NCI-H2107 treated with DMSO at 0.1 percent for 48 hours (cell line): ENCODE measurements around the gene DSCAML1.
A peak's percentile ranks its signal among the peaks of the same experiment; 100 is the strongest.

Experiments
- DNase-seq: peaks from one replicate; lab custom pipeline; 2025; ENCODE audit not compliant: unreplicated experiment; lab: John Stamatoyannopoulos, UW

The DSCAML1 gene

DNA sequence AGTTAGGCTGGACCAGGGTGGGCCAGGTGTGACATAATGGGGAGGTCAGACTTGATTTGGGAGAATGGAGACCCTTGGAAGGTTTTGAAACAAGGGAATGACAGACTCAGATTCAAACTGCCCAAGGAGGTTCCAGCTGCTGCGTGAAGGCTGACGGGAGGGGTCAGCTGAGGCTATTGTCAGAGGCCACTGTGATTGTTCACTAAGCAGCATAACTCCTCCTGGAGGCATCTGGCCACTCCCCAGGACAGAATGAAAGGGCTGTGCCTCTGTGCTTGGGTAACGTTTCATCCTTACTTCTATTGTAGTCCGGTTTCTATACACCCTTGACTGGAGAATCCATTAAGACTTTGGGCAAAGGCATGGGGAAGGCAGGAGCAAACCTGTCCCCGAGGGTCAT lies 126.6 kb downstream of the DSCAML1 start:
- no peak for DNase-seq

DNA sequence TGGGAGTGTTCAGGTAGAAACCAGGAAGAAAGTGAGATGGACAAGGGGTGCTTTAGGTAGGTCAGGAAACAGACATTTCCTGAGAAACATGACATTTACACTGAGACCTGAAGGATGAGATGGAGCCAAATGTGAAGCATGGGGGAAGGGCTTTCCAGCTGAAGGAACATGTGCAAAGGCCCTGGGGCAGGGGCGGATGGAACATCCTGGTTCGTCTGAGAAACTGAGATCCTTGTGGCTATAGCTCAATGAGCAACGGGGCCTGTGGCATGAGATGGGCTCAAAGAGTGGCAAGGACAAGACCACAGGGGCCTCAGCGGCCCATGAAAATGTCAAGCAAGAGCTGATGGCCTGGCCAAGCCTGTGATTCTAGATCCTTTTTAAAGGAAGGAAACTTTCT lies 127.4 kb downstream of the DSCAML1 start:
- DNase-seq = no peak

DNA sequence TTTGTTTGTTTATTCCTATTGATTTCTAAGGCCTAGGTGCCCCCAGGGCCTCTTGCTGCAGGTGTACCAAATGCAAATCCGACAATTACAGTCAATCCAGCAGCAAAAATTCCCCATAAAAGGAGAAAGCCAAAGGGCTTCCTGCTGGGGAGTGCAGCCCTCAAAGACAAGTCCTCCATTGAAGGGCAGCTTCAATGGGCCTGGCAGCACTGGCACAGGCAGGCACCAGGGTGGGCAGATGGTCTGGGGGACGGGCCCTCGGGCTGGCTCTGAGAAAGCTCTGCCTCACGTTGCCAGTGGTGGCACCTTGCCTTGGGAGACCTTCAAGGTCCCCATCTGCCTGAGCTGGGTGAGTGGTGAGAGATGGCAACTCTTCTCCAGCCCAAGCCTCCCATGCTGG lies 128.0 kb downstream of the DSCAML1 start:
- peak; percentile 77 for DNase-seq

DNA sequence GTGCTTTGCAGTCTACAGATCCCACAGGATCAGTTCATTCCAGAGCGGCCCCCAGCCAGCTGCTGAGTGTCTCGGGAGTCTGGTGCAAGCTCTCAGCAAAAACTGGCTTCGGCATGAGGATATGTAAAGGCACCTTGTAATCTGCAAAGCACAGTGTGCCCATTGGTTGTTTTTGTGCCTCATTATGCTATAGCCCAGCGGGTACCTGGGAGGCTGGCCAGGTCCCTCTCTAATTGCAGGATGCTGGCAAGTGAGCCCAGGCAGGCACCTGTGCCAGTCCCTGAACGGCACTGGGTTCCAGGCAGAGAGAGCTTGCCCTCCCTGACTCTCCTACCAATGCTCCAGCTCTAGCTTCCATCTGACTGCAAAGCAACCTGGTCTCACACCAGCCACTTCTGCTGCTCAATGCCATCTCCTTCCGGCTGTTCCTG lies 128.7 kb downstream of the DSCAML1 start:
- DNase-seq = peak; percentile 80

DNA sequence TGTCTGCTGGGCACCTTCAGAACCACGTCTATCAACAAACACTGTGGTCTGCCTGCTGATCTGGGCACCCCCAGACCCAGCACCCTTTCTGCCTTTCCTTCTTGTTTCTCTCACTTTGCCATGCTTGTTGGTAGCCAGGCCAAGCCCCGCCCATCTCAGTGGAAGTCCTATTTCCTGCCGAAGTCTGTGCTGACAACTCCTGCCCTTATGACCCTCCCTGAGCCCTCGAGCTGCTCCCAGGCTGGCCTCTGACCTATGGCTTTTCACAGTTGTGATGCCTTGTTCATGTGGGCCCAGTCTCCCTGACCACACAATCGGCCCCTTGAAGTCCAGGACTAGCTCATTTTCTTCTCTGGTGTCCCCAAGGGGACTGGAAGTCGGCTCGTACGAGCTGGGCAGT lies 132.1 kb downstream of the DSCAML1 start:
- DNase-seq = no peak

DNA sequence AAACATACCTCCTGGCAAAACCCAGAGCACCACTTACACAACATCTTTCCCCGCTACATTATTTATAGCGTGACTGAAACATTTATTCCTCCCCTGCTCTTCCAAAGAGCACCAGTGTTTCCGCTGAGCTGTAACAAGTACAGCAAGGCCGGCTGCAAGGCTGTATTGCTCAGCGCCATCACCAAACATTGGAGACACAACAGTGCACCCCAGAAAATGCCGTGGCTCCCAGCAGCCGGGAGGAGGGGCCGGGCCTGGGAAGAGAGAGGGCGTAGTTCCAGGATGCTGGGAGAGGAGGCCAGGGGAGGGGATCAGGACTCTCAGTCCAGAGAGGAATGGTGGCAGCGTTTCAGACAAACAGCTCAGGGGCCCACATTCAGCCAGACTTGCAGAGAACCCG lies 133.2 kb downstream of the DSCAML1 start:
- DNase-seq = no peak

DNA sequence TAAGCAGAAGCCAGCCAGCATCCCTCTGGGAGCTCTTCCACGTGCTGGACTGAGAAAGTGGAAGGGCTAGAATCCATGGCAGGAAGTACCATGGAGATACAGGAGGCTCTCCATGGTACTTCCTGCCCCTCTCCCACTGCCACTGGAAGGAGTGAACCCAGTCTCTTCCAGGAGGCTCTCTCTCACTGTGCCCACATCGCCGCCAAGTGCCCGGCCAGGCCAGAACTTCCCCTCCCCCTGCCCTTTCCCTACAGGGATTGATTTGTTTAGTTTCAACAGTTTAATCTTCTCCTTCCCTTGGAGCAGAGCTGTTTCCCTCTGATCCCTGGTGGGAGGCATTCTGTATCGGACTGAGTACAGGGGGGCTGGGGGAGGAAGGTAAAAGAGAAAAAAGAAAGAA lies 133.6 kb downstream of the DSCAML1 start:
- DNase-seq = no peak

DNA sequence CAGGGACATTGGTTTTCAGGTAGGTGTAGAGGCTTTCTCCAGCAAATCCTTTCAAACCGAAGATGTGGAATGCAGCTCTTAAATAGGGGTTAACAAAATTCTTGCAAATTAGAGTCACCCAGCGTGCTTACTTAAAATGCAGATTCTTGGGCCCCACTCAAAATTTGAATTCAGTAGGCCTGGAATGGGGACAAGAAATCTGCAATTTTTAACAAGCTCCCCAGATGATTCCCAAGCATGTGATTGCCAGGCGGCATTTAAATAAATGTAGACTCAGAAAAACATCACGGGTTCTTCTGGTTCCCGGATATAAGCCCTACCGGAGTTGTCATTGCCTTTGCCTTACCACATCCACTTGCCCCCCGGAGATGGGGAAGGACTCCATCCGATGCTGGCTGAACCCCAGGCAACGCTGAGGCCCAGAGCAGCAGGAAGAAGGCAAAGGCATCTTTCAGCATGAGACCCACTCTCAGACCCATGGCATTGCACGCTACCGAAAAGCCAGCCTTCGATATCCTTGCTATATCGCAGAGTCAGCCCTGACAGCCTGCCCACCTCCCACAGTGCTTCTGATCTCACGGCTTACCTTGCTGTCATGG lies 134.2 kb downstream of the DSCAML1 start:
- DNase-seq = no peak

DNA sequence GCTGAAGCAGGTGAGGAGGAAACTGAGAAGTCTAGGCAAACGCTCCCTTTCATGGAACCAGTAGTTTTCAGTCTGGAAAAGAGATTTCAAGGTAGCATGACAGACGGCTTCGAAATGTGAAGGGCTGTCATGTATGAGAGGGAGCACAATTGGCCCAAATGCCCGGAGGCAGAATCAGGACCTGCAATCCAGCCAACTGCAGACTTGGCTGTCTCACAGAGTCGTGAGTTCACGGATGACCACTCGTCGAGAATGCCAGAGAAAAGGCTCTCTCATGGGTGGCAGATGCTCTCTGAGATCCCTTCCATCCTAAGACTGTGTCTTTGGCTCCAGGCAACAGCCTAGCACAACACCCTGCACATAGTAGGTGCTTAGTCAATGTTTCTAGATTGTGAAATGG lies 134.8 kb downstream of the DSCAML1 start:
- DNase-seq = no peak

DNA sequence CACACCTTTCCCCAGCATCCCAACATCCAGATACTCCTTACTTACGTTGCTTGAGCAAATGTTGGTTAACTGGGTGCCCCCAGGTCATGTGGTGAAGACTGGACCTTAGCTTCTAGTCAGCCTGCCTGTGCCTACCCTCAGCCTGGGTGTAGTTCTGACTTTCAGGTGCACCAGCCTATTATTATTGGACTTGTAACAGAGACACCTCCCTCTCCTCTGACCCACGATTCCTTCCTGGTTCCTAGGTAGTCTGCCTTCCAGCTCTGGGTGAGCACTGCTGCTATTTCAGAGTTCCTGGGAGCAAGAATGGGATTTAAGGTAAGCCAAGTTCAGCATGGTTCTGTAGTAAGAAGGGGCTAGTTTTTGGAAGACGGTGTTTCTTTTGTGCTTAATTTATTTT lies 138.2 kb downstream of the DSCAML1 start:
- DNase-seq = no peak

DNA sequence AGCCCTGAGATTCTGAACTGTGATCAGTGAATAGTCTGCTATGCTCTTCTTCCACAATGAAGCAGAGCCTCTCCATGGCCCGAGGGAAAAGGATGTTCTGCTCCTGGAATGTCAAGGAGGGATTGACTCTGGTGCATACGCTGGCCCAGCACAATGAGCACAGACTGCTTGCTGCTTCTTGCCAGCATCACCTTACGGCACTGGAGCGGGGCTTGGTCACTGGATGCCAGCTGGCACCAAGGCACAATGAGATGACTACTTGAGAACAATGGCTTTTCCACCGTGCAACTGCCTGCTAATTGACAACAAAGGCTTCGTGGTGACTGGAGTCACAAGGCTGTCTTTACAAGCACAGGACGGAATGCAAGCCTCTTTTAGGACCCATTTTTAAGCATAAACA lies 139.2 kb downstream of the DSCAML1 start:
- peak; percentile 89 for DNase-seq

DNA sequence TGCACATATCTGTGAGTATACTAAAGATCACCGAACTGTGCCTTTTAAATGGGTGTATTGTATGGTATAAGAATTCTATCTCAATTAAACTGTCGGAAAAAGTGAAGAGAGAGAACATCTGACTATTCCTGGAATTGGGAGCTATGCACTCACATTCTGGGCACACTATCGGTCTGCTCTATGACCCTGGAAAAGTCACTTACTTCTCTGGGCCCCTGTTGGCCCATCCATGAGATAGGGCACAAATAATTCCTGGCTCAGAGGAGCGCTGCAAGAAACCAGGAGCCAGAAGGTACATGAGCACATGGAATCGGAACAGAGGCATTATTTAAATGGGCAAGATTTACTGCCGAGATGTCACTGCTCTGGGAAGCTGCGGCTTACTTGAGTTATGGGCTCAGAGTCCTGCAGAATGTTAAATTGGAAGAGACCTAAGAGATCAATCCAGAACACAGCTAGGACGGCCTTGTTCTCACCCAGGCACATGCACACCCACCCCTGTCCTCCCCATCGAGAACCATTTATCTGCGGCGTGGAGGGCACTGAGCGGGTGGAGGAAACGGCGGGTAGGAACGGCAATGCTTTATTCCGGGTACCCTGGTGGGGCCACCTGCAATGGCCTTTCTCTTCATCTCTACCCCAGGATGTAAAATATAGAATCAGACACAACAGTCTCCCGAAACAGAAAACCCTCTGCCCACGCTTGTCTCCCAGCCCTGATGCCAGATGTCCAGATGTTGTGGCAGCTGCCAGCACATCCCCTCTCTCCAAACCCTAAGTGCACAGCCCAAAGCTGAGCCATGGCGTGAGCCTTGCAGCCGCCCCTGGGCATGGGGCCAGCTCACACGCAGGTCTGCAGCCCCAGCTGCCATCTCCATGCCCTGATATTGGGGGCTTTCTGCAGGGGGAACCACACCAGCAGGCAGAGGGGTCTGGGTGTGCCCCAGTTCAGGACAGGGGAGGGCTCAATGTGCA lies 142.4 kb downstream of the DSCAML1 start:
- no peak for DNase-seq

DNA sequence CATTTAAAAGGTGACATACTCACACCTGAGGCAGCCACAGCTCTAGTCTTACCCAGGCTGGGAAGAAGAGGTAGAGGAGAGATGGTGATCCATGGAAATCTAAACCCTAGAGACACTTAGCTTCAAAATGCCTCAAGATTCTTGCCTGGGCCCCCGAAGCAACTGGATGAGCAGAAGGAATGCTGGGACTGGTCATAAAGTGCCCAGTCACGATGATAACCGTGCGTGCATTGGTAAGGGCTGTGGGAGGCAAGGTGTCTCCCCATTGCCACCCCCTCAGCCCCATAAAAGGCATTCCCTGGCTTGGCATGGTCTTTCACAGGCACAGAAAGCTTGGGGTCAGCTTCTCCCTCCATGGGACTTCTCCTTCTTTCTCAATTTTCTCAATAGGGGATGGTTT lies 144.5 kb downstream of the DSCAML1 start:
- DNase-seq = no peak

DNA sequence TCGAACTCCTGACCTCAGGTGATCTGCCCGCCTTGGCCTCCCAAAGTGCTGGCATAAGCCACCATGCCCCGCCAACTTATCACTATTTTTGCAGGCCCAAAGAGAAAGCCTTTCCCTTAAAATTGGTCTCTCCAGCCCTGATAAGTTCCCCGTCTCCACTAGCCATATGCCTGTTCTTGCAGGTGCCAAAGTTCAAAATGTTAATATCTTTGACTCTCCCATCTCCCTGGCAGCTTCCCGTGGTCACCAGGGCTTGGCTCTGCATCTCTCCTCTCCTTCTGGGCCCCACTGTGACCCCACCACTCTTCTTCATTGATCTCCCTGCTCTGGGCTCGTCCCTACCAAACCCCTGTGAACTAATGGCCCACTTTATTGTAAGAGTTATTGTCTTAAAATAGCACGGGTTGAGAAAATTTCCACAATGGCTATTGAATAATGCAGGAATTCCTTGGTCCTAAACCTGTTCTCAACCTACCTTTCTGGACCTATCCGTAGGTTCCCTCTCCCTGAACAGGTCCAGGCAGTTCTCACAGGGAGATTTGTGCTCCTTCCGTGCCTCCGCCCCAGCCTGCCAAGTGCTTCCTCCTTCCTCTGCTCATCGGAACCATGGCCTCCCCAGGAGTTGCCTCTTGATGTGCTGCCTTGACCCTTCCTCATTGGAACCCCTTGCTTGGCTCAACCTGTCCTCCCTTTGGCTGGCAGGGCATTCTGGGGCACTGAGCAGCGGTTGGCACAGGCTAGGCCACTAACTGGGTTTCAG lies 147.5 kb downstream of the DSCAML1 start:
- no peak for DNase-seq

DNA sequence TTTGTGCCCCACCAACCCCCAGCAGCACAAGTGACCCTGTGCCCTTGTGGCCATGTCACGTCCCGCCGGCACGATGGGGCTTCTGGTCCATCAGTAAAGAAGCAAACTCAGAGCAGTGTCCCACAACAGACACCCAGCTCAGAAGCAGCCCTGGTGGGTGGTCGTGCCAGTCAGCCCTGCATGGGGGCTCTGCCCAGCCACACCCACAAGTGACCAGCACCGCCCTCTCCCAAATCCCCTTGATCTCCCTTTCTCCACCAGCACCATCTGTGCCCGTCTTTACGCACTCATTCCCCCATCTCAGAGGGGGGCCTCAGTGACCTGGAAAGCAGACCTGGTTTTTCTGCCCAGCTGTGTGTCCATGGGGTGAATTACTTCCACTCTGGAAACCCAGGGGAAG lies 149.1 kb downstream of the DSCAML1 start:
- no peak for DNase-seq

DNA sequence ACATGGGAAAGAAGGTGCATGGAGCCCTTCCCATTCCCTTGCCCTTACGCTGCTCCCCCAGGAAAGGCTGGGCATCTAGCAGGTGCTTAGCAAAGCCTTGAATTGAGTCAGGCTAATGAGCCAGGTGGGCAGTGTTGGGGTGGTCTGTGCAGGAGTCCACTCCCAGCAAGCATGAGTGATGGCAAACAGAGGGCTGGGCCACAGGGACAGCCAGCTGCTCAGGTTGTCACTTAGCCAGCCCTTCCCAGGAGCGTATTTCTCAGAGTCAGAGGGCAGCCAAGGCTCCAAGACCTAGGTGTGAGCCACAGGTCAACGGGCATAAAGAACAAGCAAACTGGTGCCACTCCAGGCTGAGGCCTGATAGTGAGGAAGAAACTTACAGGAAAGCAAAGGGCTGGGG lies 149.8 kb downstream of the DSCAML1 start:
- no peak for DNase-seq

DNA sequence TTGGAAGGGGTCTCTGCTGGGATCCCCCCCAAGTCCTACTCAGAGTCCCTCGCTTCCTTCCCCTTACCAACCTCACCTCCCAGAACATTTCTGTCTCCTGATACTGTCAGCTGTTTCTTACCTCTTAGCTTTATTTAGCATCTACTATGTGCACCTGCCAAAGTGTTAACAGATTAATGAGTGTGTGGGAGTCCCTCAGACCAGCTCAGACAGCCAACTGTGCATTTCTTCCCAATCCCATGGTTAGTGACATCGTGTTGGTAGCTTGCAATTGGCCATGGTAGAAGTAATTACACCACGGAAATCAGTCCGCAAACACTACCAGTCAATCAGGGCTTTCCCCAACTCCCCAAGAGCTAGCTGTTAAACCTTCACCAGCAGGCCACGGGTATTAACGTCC lies 150.6 kb downstream of the DSCAML1 start:
- DNase-seq = no peak

DNA sequence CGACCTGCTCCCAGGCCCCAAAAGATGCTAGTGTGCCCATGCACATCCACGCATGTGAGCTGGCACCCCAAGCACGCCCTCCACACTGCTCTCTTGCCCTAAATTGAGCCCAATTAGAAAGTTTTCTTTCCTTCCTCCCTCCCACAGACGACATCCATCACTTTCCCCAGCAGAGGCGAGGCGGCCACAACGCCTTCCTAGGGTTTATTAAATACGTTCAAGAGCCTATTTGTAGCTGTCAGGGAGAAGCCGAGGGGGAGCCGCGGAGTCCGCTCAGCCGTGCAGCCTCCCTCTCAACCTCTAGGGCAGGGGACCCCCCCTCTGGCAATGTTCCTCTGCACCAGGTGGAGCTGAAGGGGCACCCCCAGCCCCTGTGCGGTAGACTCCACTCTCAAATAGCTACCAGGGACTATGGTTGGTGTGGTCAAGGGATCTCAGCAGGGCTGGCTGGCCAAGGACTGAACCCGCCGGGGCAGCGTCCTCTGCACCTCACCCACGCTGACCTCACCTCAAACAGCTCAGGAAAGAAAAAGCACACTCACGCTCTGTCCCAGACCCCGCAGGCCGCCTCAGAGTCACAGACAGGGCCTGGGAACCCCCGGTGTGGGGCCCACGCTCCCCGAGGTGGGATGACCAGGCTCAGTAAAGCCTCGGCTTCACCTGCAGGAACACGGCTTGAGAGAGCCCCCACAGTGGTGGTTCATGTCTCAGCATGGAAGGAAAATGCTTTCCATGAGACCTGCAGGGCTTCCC lies 152.4 kb downstream of the DSCAML1 start:
- no peak for DNase-seq

DNA sequence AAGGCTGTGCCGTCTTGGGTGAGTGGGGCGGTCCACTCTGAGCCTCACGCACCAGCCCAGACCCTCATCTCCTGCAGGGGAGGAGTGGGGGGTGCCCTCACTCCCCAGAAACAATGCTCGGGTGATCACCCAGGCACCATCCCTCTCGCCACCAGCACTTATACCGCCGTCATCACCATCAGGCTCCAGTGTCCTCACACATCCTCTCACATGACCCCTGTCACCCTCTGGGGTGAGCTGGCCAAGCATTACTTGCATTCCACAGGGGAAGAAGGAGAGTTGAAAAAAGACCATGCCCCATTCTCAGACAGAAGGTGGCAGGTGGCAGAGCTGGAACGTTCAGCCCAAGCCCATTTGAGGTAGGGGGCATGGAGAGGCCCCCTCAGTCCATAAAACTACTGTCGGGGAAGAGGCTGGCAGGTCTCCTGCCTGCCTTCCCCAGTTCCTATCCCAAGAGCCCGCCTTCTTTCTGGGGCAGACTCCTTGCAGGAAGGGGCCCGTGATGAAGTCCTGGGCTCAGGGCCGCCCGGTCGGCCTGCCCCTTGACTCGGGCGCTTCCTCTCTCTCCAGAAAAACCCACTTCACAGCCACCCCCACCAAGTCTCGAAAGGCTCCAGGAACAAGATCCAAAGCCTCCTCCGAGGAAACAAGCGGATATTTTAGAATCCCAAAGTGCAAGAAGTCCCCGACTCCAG lies 153.3 kb downstream of the DSCAML1 start:
- no peak for DNase-seq

DNA sequence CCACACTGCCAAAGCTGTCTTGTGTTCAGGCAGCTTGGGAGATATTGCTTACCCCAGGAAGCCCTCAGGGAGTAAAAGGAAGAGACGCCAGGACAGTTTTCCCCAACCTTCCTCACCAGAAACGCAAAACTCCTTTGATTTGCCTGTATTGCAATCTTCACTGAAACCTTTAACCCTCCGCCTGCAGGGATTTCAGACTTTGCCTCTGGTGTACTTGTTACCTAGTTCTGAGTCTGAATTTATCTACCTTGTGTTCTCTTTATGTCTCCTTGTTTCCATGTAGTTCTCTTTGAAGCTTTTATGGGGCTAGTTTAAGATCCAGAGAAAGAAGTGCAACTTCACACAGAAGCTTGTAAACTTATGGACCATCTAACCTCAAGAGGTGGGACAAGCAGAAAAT lies 154.2 kb downstream of the DSCAML1 start:
- DNase-seq = no peak
